WTC11 (cell line): ENCODE data around the gene FLNA. TPM values are rescaled to one million over a fixed set of nuclear protein-coding genes. Genes with fewer than 3 reads are reported as not detected.
"Not testable (repeated sequence)": the region's sequence is repeated elsewhere in the genome, so short reads cannot be mapped to it uniquely, and the experiment has no call there.

Experiments
- ATAC-seq: fragments of 200-7000 bp; cut with Tn5 transposase; 2 replicates; pipeline ENCODE4 v1.10.0; 2021; ENCODE audit warnings: mild to moderate bottlenecking, moderate library complexity
- CTCF ChIA-PET: fragments of 300-600 bp; sonication (Branson Sonifier 250); formaldehyde crosslinking; loops from one replicate; lab custom pipeline; 2021; ENCODE audit warnings: antibody characterized with exemption; lab: Charles Lee
- POLR2A ChIA-PET: fragments of 350-600 bp; sonication (Branson Sonifier 250); formaldehyde crosslinking; loops from one replicate; lab custom pipeline; 2021; ENCODE audit warnings: antibody characterized with exemption; lab: Charles Lee
- DNase-seq: peaks from one replicate; pipeline ENCODE4 v3.0.0; 2021; ENCODE audit warnings: low spot score
- H3K27ac Mint-ChIP-seq: 2 replicates; pipeline ENCODE4 v1.8.0; 2021; ENCODE audit warnings: mixed read lengths
- H3K27me3 Mint-ChIP-seq: 2 replicates; pipeline ENCODE4 v1.8.0; 2021; ENCODE audit warnings: low read depth, mild to moderate bottlenecking, moderate library complexity, mixed read lengths
- H3K36me3 Mint-ChIP-seq: 2 replicates; pipeline ENCODE4 v1.8.0; 2021; ENCODE audit warnings: mixed read lengths
- H3K4me1 Mint-ChIP-seq: 2 replicates; pipeline ENCODE4 v1.8.0; 2022; ENCODE audit warnings: mixed read lengths
- H3K4me3 Mint-ChIP-seq: 2 replicates; pipeline ENCODE4 v1.8.0; 2021; ENCODE audit warnings: mild to moderate bottlenecking, moderate library complexity, mixed read lengths
- H3K9me3 Mint-ChIP-seq: 2 replicates; pipeline ENCODE4 v1.8.0; 2021; ENCODE audit warnings: mixed read lengths
- CREM ChIP-seq: sonication (generic); formaldehyde crosslinking; IDR thresholded peaks from 2 replicates; pipeline ENCODE4 v1.8.1; 2022; ENCODE audit warnings: mild to moderate bottlenecking, missing genetic modification reagents, moderate library complexity
- EMX1 ChIP-seq: fragments of 250-450 bp; sonication (Bioruptor Pico); IDR thresholded peaks from 2 replicates; pipeline ENCODE4 v1.8.0; 2021; ENCODE audit warnings: mild to moderate bottlenecking
- ETV6 ChIP-seq: sonication (generic); formaldehyde crosslinking; IDR thresholded peaks from 2 replicates; pipeline ENCODE4 v1.8.1; 2022; ENCODE audit warnings: mild to moderate bottlenecking, missing genetic modification reagents
- NFATC4 ChIP-seq: fragments of 250-450 bp; sonication (Bioruptor Pico); IDR thresholded peaks from 2 replicates; pipeline ENCODE4 v1.9.0; 2021; ENCODE audit warnings: mild to moderate bottlenecking
- NFE2L1 ChIP-seq: sonication (generic); formaldehyde crosslinking; IDR thresholded peaks from 2 replicates; pipeline ENCODE4 v1.8.1; 2023; ENCODE audit warnings: missing genetic modification reagents
- NR2C2 ChIP-seq: sonication (generic); formaldehyde crosslinking; IDR thresholded peaks from 2 replicates; pipeline ENCODE4 v1.8.0; 2022; ENCODE audit warnings: mild to moderate bottlenecking, missing genetic modification reagents
- SMAD4 ChIP-seq: sonication (generic); formaldehyde crosslinking; IDR thresholded peaks from 2 replicates; pipeline ENCODE4 v1.8.0; 2022; ENCODE audit warnings: mild to moderate bottlenecking, missing genetic modification reagents
- TEAD4 ChIP-seq: sonication (generic); formaldehyde crosslinking; IDR thresholded peaks from 2 replicates; pipeline ENCODE4 v1.8.0; 2022; ENCODE audit warnings: mild to moderate bottlenecking, missing genetic modification reagents
- ZNF396 ChIP-seq: fragments of 250-450 bp; sonication (Bioruptor Pico); IDR thresholded peaks from 2 replicates; pipeline ENCODE4 v1.8.0; 2021; ENCODE audit warnings: mild to moderate bottlenecking, moderate library complexity, borderline replicate concordance
- ZNF416 ChIP-seq: fragments of 250-450 bp; sonication (Bioruptor Pico); IDR thresholded peaks from 2 replicates; pipeline ENCODE4 v1.9.0; 2021; ENCODE audit warnings: mild to moderate bottlenecking, inconsistent platforms
- ZNF423 ChIP-seq: fragments of 250-450 bp; sonication (Bioruptor Pico); IDR thresholded peaks from 2 replicates; pipeline ENCODE4 v2.1.2; 2022; ENCODE audit warnings: mild to moderate bottlenecking, moderate library complexity
- total RNA-seq: library from RNA; stranded (reverse); gene quantifications from 3 replicates; pipeline ENCODE4 v1.2.3, GENCODE V29; 2021
- TF ChIP-seq, protein P1 (sequence below): sonication (generic); formaldehyde crosslinking; IDR thresholded peaks from 2 replicates; pipeline ENCODE4 v1.8.1; 2023; ENCODE audit warnings: mild to moderate bottlenecking, missing genetic modification reagents, moderate library complexity
- TF ChIP-seq, protein P2 (sequence below): sonication (generic); formaldehyde crosslinking; IDR thresholded peaks from 2 replicates; pipeline ENCODE4 v1.8.1; 2023; ENCODE audit warnings: mild to moderate bottlenecking, missing genetic modification reagents, moderate library complexity
- TF ChIP-seq, protein P3 (sequence below): sonication (generic); formaldehyde crosslinking; IDR thresholded peaks from 2 replicates; pipeline ENCODE4 v1.8.0; 2022; ENCODE audit warnings: mild to moderate bottlenecking, missing genetic modification reagents
- TF ChIP-seq, protein P4 (sequence below): sonication (generic); formaldehyde crosslinking; IDR thresholded peaks from 2 replicates; pipeline ENCODE4 v1.8.1; 2022; ENCODE audit warnings: low read depth, missing genetic modification reagents, borderline replicate concordance
- TF ChIP-seq, protein P5 (sequence below): fragments of 250-450 bp; sonication (Bioruptor Pico); IDR thresholded peaks from 2 replicates; pipeline ENCODE4 v2.1.2; 2022; ENCODE audit warnings: mild to moderate bottlenecking, moderate library complexity
- TF ChIP-seq, protein P6 (sequence below): sonication (generic); formaldehyde crosslinking; IDR thresholded peaks from 2 replicates; pipeline ENCODE4 v1.8.0; 2023; ENCODE audit warnings: missing genetic modification reagents
- TF ChIP-seq, protein P7 (sequence below): sonication (generic); formaldehyde crosslinking; IDR thresholded peaks from 2 replicates; pipeline ENCODE4 v1.8.1; 2022; ENCODE audit warnings: mild to moderate bottlenecking, moderate library complexity, missing genetic modification reagents
- TF ChIP-seq, protein P8 (sequence below): fragments of 250-450 bp; sonication (Bioruptor Pico); IDR thresholded peaks from 2 replicates; pipeline ENCODE4 v1.8.0; 2021; ENCODE audit warnings: mild to moderate bottlenecking
- TF ChIP-seq, protein P9 (sequence below): sonication (generic); formaldehyde crosslinking; IDR thresholded peaks from 2 replicates; pipeline ENCODE4 v1.8.0; 2022; ENCODE audit warnings: mild to moderate bottlenecking, missing genetic modification reagents

FLNA gene
- total RNA-seq, 1 experiment from 2014 or later = 1,017 TPM

DNA sequence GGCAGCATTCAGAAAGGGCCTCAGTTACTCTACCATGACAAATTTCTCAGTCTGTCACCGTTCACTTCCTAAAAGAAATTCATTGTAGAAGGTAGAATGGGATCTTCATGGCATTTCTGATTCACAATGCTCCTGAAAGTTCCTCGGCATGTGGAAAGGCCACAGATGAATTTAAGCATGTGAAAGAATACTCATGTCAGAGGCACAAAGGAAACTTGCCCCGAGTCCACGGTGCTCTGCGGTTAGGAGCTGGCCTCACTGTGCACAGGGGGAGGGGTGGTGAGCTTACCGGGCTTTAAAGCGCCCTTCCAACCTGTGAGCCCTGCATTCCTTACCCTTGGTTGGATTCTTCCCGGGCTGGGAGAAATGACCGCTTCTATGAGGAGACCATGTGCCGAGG is 69.6 kb downstream of the FLNA start (continued):
- TF ChIP-seq, protein P1, sequence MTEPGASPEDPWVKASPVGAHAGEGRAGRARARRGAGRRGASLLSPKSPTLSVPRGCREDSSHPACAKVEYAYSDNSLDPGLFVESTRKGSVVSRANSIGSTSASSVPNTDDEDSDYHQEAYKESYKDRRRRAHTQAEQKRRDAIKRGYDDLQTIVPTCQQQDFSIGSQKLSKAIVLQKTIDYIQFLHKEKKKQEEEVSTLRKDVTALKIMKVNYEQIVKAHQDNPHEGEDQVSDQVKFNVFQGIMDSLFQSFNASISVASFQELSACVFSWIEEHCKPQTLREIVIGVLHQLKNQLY (CRISPR knock-in tag) = no peak
- TF ChIP-seq NFE2L1 (CRISPR knock-in tag) = no peak
- TF ChIP-seq, protein P2, sequence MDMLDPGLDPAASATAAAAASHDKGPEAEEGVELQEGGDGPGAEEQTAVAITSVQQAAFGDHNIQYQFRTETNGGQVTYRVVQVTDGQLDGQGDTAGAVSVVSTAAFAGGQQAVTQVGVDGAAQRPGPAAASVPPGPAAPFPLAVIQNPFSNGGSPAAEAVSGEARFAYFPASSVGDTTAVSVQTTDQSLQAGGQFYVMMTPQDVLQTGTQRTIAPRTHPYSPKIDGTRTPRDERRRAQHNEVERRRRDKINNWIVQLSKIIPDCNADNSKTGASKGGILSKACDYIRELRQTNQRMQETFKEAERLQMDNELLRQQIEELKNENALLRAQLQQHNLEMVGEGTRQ (CRISPR knock-in tag) = no peak
- TF ChIP-seq, protein P3, sequence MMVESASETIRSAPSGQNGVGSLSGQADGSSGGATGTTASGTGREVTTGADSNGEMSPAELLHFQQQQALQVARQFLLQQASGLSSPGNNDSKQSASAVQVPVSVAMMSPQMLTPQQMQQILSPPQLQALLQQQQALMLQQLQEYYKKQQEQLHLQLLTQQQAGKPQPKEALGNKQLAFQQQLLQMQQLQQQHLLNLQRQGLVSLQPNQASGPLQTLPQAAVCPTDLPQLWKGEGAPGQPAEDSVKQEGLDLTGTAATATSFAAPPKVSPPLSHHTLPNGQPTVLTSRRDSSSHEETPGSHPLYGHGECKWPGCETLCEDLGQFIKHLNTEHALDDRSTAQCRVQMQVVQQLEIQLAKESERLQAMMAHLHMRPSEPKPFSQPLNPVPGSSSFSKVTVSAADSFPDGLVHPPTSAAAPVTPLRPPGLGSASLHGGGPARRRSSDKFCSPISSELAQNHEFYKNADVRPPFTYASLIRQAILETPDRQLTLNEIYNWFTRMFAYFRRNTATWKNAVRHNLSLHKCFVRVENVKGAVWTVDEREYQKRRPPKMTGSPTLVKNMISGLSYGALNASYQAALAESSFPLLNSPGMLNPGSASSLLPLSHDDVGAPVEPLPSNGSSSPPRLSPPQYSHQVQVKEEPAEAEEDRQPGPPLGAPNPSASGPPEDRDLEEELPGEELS (CRISPR knock-in tag) = no peak
- TF ChIP-seq EMX1 (CRISPR knock-in tag) = no peak
- TF ChIP-seq CREM (CRISPR knock-in tag) = no peak
- TF ChIP-seq SMAD4 (CRISPR knock-in tag) = no peak
- TF ChIP-seq, protein P4, sequence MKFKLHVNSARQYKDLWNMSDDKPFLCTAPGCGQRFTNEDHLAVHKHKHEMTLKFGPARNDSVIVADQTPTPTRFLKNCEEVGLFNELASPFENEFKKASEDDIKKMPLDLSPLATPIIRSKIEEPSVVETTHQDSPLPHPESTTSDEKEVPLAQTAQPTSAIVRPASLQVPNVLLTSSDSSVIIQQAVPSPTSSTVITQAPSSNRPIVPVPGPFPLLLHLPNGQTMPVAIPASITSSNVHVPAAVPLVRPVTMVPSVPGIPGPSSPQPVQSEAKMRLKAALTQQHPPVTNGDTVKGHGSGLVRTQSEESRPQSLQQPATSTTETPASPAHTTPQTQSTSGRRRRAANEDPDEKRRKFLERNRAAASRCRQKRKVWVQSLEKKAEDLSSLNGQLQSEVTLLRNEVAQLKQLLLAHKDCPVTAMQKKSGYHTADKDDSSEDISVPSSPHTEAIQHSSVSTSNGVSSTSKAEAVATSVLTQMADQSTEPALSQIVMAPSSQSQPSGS (CRISPR knock-in tag) = no peak

DNA sequence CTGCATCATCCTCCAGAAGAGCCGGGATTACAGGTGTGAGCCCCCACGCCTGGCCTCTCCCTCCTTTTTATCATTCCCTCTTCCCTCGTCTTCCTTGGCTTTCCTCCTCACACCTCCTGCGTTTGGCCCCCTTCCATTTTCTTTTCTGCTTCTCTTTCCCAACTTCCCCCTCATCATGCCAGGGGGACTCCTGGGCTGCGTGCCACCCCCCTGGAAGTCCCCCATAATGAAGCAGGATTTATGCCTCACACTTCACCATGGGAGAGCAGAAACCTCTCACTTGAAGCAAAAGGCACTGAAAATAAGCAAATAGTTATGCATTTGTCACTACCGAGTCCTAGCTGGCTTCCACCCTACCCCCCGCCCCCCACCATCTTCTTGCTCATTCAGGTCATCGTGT is 71.0 kb downstream of the FLNA start:
- no peak for TF ChIP-seq ZNF416 (CRISPR knock-in tag)
- H3K27ac Mint-ChIP-seq = no peak overlapping the region
- ChIA-PET CTCF (no interaction called here), POLR2A (no interaction called here)
- no peaks in the 10 kb centered on the region for H3K36me3 Mint-ChIP-seq
- no peaks in the 10 kb centered on the region for H3K9me3 Mint-ChIP-seq
- H3K27me3 Mint-ChIP-seq = no peaks in the 10 kb centered on the region; the same call in 1 of the 2 replicates
- DNase-seq (no peak), ATAC-seq (no peak)
- no peak overlapping the region for H3K4me3 Mint-ChIP-seq
- H3K4me1 Mint-ChIP-seq = peaks cover 1% of the 10 kb centered on the region

DNA sequence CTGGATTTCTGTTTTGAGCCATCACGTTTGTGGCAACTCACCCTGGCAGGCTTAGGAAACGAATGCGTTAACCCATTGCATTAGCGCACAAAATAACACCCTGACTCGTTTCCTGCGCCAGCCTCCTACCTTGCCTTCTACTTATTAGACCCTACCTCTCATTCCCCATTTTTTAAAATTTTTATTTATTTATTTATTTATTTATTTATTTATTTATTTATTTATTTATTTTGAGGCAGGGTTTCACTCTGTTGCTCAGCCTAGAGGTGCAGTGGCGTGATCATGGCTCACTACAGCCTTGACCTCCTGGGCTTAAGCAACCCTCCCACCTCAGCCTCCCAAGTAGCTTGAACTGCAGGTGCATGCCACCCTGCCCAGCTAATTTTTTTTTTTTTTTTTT is 71.4 kb downstream of the FLNA start:
- H3K27ac Mint-ChIP-seq, DNase-seq, ATAC-seq, CTCF ChIA-PET, H3K9me3 Mint-ChIP-seq, H3K4me1 Mint-ChIP-seq, H3K27me3 Mint-ChIP-seq, H3K36me3 Mint-ChIP-seq, POLR2A ChIA-PET, H3K4me3 Mint-ChIP-seq: not testable (repeated sequence)

DNA sequence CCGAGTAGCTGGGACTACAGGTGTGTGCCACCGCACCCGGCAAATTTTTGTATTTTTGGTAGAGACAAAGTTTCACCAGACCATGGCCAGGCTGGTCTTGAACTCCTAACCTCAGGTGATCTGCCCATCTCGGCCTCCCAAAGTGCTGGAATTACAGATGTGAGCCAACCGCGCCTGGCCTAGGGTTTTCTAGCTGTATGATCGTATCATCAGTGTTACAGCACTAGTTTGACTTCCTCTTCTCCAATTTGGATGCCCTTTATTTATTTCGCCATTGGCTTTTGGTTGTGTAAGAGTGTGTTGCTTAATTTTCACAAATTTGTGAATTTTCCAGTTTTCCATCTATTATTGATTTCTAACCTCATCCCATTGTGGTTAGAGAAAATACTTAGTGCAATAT is 73.6 kb downstream of the FLNA start:
- no peak overlapping the region for H3K27ac Mint-ChIP-seq
- no peak for ATAC-seq
- TF ChIP-seq ZNF396 (CRISPR knock-in tag) = no peak
- no peak for TF ChIP-seq NFE2L1 (CRISPR knock-in tag)
- TF ChIP-seq, protein P5, sequence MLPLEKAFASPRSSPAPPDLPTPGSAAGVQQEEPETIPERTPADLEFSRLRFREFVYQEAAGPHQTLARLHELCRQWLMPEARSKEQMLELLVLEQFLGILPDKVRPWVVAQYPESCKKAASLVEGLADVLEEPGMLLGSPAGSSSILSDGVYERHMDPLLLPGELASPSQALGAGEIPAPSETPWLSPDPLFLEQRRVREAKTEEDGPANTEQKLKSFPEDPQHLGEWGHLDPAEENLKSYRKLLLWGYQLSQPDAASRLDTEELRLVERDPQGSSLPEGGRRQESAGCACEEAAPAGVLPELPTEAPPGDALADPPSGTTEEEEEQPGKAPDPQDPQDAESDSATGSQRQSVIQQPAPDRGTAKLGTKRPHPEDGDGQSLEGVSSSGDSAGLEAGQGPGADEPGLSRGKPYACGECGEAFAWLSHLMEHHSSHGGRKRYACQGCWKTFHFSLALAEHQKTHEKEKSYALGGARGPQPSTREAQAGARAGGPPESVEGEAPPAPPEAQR (CRISPR knock-in tag) = no peak
- TF ChIP-seq ZNF423 (CRISPR knock-in tag) = no peak
- TF ChIP-seq, protein P6, sequence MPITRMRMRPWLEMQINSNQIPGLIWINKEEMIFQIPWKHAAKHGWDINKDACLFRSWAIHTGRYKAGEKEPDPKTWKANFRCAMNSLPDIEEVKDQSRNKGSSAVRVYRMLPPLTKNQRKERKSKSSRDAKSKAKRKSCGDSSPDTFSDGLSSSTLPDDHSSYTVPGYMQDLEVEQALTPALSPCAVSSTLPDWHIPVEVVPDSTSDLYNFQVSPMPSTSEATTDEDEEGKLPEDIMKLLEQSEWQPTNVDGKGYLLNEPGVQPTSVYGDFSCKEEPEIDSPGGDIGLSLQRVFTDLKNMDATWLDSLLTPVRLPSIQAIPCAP (CRISPR knock-in tag) = no peak
- TF ChIP-seq, protein P7, sequence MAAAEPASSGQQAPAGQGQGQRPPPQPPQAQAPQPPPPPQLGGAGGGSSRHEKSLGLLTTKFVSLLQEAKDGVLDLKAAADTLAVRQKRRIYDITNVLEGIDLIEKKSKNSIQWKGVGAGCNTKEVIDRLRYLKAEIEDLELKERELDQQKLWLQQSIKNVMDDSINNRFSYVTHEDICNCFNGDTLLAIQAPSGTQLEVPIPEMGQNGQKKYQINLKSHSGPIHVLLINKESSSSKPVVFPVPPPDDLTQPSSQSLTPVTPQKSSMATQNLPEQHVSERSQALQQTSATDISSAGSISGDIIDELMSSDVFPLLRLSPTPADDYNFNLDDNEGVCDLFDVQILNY = no peak
- TF ChIP-seq NR2C2 (CRISPR knock-in tag) = no peak
- no peak for TF ChIP-seq NFATC4
- TF ChIP-seq, protein P8, sequence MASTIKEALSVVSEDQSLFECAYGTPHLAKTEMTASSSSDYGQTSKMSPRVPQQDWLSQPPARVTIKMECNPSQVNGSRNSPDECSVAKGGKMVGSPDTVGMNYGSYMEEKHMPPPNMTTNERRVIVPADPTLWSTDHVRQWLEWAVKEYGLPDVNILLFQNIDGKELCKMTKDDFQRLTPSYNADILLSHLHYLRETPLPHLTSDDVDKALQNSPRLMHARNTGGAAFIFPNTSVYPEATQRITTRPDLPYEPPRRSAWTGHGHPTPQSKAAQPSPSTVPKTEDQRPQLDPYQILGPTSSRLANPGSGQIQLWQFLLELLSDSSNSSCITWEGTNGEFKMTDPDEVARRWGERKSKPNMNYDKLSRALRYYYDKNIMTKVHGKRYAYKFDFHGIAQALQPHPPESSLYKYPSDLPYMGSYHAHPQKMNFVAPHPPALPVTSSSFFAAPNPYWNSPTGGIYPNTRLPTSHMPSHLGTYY (CRISPR knock-in tag) = no peak
- TF ChIP-seq TEAD4 (CRISPR knock-in tag) = no peak
- TF ChIP-seq ZNF416 (CRISPR knock-in tag) = no peak
- no peak for TF ChIP-seq ETV6 (CRISPR knock-in tag)
- TF ChIP-seq, protein P9, sequence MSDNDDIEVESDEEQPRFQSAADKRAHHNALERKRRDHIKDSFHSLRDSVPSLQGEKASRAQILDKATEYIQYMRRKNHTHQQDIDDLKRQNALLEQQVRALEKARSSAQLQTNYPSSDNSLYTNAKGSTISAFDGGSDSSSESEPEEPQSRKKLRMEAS = no peak
- TF ChIP-seq, all 79 proteins: peak for 0
- H3K4me1 Mint-ChIP-seq = no peaks in the 10 kb centered on the region; the same call in 1 of the 2 replicates
- no peaks in the 10 kb centered on the region for H3K36me3 Mint-ChIP-seq
- H3K27me3 Mint-ChIP-seq = no peaks in the 10 kb centered on the region; the same call in 1 of the 2 replicates
- CTCF ChIA-PET = no interaction called here
- POLR2A ChIA-PET = no interaction called here
- no peak overlapping the region for H3K4me3 Mint-ChIP-seq
- H3K9me3 Mint-ChIP-seq = no peaks in the 10 kb centered on the region
- no peak for DNase-seq
